ENCODE measurements around the gene TEAD3. TPM values are rescaled to one million over a fixed set of nuclear protein-coding genes. Genes with fewer than 3 reads are reported as not detected.

Gene TEAD3
- total RNA-seq, 1 experiment from 2014 or later: 34.3 TPM

DNA sequence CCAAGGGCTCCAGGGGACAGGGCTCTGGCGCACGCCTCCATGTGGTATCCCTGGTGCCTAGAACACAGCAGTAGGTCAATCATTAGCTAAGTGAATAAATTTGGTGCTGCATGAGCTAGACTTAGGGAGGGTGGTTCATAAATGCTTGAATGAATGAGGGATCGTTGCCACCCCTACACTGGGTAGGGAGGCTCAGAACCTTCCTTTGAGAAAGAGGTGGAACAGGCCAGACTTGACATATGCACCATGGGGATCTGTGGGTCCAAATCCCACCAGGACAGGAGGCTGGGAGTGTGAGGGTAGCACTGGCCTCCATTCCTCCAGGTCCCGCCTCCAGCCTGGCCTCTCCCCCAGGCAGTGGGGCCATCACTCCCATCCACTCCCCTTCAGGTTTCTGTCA is 13.8 kb downstream of the TEAD3 start (continued):
- TF ChIP-seq IRF2 (CRISPR knock-in tag; IDR thresholded peaks at IDR 0.05; ENCODE audit: borderline replicate concordance, low read depth): no peak

DNA sequence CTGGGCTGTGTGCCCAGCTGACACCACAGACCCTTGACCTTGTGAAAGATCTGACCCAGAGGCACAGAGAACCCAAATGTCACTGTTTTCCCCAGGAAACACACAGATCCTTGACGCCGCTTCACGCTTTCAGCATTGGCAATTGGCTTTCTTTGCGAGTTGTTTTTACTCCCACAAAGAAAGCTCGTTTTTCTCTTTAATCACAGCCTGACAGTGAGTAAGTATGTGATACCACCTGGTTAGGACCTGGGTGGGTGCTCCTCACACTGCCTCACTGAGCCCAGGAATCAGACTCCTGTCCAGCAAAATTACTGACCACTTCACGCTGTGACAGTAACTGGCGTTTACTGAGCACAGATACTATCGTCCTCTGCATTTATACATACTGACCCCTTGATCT is 15.7 kb downstream of the TEAD3 start:
- CTCF ChIA-PET: interaction anchor here (0.8 to 1.3 kb wide), 3 partner anchors 8 to 139 kb away, joined by 3 to 4 read pairs (median 4); partner anchors contain the start of gene PPARD
- DNase-seq (ENCODE audit: low spot score) (no peak), ATAC-seq (no peak)
- no peaks in the 10 kb centered on the region for H3K9me3 Mint-ChIP-seq
- no peaks in the 10 kb centered on the region for H3K27me3 Mint-ChIP-seq (ENCODE audit: low read depth)
- POLR2A ChIA-PET: interaction anchor here (0.6 to 1.8 kb wide), 4 partner anchors 8 to 48 kb away, joined by 3 to 5 read pairs (median 3); no protein-coding TSS in a partner anchor
- H3K4me1 Mint-ChIP-seq: peaks cover 19% of the 10 kb centered on the region
- peak overlapping the region; percentile 63; the same call in 1 of the 2 replicates for H3K27ac Mint-ChIP-seq
- no peak for TF ChIP-seq ZNF121 (CRISPR knock-in tag; IDR thresholded peaks at IDR 0.05)
- TF ChIP-seq, protein P1, sequence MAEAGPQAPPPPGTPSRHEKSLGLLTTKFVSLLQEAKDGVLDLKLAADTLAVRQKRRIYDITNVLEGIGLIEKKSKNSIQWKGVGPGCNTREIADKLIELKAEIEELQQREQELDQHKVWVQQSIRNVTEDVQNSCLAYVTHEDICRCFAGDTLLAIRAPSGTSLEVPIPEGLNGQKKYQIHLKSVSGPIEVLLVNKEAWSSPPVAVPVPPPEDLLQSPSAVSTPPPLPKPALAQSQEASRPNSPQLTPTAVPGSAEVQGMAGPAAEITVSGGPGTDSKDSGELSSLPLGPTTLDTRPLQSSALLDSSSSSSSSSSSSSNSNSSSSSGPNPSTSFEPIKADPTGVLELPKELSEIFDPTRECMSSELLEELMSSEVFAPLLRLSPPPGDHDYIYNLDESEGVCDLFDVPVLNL (CRISPR knock-in tag; IDR thresholded peaks at IDR 0.05; ENCODE audit: borderline replicate concordance, low read depth): no peak
- no peak for TF ChIP-seq ZNF263 (CRISPR knock-in tag; IDR thresholded peaks at IDR 0.05; ENCODE audit: low read depth)
- no peak for TF ChIP-seq SMAD4 (CRISPR knock-in tag; IDR thresholded peaks at IDR 0.05)
- TF ChIP-seq TP53 (CRISPR knock-in tag; IDR thresholded peaks at IDR 0.05): no peak
- no peak for TF ChIP-seq MXD4 (CRISPR knock-in tag; IDR thresholded peaks at IDR 0.05; ENCODE audit: borderline replicate concordance)
- TF ChIP-seq, protein P2, sequence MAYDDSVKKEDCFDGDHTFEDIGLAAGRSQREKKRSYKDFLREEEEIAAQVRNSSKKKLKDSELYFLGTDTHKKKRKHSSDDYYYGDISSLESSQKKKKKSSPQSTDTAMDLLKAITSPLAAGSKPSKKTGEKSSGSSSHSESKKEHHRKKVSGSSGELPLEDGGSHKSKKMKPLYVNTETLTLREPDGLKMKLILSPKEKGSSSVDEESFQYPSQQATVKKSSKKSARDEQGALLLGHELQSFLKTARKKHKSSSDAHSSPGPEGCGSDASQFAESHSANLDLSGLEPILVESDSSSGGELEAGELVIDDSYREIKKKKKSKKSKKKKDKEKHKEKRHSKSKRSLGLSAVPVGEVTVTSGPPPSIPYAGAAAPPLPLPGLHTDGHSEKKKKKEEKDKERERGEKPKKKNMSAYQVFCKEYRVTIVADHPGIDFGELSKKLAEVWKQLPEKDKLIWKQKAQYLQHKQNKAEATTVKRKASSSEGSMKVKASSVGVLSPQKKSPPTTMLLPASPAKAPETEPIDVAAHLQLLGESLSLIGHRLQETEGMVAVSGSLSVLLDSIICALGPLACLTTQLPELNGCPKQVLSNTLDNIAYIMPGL (CRISPR knock-in tag; IDR thresholded peaks at IDR 0.05): no peak
- peaks cover 21% of the 10 kb centered on the region for H3K36me3 Mint-ChIP-seq
- H3K4me3 Mint-ChIP-seq: no peak overlapping the region

DNA sequence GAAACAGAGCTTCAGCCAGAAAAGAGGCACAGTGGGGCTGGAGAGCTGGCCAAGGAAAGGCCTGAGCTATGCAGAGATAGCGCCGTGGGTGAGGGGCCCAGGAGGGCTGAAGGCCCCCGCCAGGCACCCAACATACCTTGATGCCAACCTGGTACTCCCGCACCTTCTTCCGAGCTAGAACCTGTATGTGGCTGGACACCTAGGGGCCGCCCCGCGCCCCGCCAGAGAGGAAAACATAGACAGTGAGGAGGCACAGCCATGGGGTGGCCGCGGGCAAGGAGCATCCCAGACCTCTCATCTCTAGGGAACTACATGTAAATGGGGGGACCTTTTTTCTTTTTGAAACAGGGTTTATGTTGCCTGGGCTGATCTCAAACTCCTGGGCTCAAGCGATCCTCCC is 16.7 kb downstream of the TEAD3 start:
- Mint-ChIP-seq H3K9me3 (no peaks in the 10 kb centered on the region), H3K4me3 (no peak overlapping the region), H3K27ac (peak overlapping the region; percentile 23; the same call in 1 of the 2 replicates), H3K27me3 (ENCODE audit: low read depth) (no peaks in the 10 kb centered on the region), H3K36me3 (peaks cover 21% of the 10 kb centered on the region), H3K4me1 (peaks cover 13% of the 10 kb centered on the region)
- ChIA-PET CTCF (interaction anchor here (1.1 to 1.3 kb wide), 3 partner anchors 9 to 65 kb away, joined by 3 to 4 read pairs (median 3); no protein-coding TSS in a partner anchor), POLR2A (interaction anchor here (1.0 to 1.6 kb wide), 3 partner anchors 12 to 43 kb away, joined by 3 read pairs; partner anchors contain the start of gene RPL10A)
- no peak for ATAC-seq
- no peak for DNase-seq (ENCODE audit: low spot score)
- TF ChIP-seq ZNF423 (CRISPR knock-in tag; IDR thresholded peaks at IDR 0.05) (no peak), ZNF671 (CRISPR knock-in tag; IDR thresholded peaks at IDR 0.05) (no peak), ZNF219 (CRISPR knock-in tag; IDR thresholded peaks at IDR 0.05; ENCODE audit: borderline replicate concordance) (no peak), ZNF232 (CRISPR knock-in tag; IDR thresholded peaks at IDR 0.05) (no peak), CREB1 (CRISPR knock-in tag; IDR thresholded peaks at IDR 0.05) (no peak), OVOL2 (CRISPR knock-in tag; IDR thresholded peaks at IDR 0.05; ENCODE audit: borderline replicate concordance) (no peak), ZBTB21 (CRISPR knock-in tag; IDR thresholded peaks at IDR 0.05; ENCODE audit: borderline replicate concordance) (no peak), HMGA2 (CRISPR knock-in tag; IDR thresholded peaks at IDR 0.05) (no peak), TEAD4 (CRISPR knock-in tag; IDR thresholded peaks at IDR 0.05) (no peak)
- TF ChIP-seq, protein P3, sequence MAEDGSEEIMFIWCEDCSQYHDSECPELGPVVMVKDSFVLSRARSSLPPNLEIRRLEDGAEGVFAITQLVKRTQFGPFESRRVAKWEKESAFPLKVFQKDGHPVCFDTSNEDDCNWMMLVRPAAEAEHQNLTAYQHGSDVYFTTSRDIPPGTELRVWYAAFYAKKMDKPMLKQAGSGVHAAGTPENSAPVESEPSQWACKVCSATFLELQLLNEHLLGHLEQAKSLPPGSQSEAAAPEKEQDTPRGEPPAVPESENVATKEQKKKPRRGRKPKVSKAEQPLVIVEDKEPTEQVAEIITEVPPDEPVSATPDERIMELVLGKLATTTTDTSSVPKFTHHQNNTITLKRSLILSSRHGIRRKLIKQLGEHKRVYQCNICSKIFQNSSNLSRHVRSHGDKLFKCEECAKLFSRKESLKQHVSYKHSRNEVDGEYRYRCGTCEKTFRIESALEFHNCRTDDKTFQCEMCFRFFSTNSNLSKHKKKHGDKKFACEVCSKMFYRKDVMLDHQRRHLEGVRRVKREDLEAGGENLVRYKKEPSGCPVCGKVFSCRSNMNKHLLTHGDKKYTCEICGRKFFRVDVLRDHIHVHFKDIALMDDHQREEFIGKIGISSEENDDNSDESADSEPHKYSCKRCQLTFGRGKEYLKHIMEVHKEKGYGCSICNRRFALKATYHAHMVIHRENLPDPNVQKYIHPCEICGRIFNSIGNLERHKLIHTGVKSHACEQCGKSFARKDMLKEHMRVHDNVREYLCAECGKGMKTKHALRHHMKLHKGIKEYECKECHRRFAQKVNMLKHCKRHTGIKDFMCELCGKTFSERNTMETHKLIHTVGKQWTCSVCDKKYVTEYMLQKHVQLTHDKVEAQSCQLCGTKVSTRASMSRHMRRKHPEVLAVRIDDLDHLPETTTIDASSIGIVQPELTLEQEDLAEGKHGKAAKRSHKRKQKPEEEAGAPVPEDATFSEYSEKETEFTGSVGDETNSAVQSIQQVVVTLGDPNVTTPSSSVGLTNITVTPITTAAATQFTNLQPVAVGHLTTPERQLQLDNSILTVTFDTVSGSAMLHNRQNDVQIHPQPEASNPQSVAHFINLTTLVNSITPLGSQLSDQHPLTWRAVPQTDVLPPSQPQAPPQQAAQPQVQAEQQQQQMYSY (CRISPR knock-in tag; IDR thresholded peaks at IDR 0.05): no peak
- TF ChIP-seq, protein P4, sequence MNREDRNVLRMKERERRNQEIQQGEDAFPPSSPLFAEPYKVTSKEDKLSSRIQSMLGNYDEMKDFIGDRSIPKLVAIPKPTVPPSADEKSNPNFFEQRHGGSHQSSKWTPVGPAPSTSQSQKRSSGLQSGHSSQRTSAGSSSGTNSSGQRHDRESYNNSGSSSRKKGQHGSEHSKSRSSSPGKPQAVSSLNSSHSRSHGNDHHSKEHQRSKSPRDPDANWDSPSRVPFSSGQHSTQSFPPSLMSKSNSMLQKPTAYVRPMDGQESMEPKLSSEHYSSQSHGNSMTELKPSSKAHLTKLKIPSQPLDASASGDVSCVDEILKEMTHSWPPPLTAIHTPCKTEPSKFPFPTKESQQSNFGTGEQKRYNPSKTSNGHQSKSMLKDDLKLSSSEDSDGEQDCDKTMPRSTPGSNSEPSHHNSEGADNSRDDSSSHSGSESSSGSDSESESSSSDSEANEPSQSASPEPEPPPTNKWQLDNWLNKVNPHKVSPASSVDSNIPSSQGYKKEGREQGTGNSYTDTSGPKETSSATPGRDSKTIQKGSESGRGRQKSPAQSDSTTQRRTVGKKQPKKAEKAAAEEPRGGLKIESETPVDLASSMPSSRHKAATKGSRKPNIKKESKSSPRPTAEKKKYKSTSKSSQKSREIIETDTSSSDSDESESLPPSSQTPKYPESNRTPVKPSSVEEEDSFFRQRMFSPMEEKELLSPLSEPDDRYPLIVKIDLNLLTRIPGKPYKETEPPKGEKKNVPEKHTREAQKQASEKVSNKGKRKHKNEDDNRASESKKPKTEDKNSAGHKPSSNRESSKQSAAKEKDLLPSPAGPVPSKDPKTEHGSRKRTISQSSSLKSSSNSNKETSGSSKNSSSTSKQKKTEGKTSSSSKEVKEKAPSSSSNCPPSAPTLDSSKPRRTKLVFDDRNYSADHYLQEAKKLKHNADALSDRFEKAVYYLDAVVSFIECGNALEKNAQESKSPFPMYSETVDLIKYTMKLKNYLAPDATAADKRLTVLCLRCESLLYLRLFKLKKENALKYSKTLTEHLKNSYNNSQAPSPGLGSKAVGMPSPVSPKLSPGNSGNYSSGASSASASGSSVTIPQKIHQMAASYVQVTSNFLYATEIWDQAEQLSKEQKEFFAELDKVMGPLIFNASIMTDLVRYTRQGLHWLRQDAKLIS (CRISPR knock-in tag; IDR thresholded peaks at IDR 0.05; ENCODE audit: borderline replicate concordance): no peak
- TF ChIP-seq, protein P5, sequence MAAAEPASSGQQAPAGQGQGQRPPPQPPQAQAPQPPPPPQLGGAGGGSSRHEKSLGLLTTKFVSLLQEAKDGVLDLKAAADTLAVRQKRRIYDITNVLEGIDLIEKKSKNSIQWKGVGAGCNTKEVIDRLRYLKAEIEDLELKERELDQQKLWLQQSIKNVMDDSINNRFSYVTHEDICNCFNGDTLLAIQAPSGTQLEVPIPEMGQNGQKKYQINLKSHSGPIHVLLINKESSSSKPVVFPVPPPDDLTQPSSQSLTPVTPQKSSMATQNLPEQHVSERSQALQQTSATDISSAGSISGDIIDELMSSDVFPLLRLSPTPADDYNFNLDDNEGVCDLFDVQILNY (CRISPR knock-in tag; IDR thresholded peaks at IDR 0.05): no peak

Measured in WTC11 (cell line).